ENCODE data around the gene PDSS2.
"Not testable (repeated sequence)": the region's sequence is repeated elsewhere in the genome, so short reads cannot be mapped to it uniquely, and the experiment has no call there.

The PDSS2 gene

DNA sequence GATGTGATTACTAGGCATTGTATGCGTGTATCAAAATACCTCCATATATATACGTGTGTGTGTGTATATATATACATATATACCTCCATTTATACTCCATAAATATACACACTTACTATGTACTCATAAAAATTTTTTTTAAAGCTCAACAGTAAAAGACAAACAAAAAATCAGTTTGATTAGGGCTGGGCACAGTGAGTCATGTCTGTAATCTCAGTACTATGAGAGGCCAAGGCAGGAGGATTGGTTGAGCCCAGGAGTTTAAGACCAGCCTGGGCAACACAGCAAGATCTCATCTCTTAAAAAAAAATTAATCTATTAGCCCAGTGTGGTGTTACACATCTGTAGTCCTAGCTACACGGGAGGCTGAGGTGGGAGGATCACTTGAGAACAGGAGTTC lies 24.6 kb downstream of the PDSS2 start:
- Histone ChIP-seq H3K4me3 (ENCODE audit: low read length) (no peak overlapping the region), H3K36me3 (ENCODE audit: control insufficient read depth, insufficient read depth, low read length) (no peaks in the 10 kb centered on the region), H3K4me1 (ENCODE audit: control insufficient read depth, insufficient read depth, low read length) (no peaks in the 10 kb centered on the region), H3K9me3 (ENCODE audit: control insufficient read depth, low read length) (no peaks in the 10 kb centered on the region), H3K27me3 (ENCODE audit: control insufficient read depth, insufficient read depth, low read length) (no peaks in the 10 kb centered on the region), H3K9ac (ENCODE audit: low read length) (no peak overlapping the region)

DNA sequence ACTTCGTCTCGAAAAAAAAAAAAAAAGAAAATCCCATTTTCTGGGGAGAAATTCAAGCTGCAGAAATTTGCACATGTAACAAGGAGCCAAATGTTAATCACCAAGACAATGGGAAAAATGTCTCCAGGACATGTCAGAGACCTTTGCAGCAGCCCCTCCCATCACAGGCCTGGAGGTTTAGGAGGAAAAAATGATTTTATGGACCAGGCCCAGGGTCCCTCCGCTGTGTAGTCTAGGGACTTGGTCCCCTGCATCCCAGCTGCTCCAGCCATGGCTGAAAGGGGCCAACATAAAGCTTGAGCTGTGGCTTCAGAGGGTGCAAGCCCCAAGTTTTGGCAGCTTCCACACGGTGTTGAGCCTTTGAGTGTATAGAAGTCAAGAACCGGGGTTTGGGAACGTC lies 33.4 kb downstream of the PDSS2 start:
- not testable (repeated sequence) for H3K36me3 ChIP-seq (ENCODE audit: control insufficient read depth, insufficient read depth, low read length); H3K27me3 ChIP-seq (ENCODE audit: control insufficient read depth, insufficient read depth, low read length); H3K9ac ChIP-seq (ENCODE audit: low read length); H3K4me1 ChIP-seq (ENCODE audit: control insufficient read depth, insufficient read depth, low read length); H3K9me3 ChIP-seq (ENCODE audit: control insufficient read depth, low read length); H3K4me3 ChIP-seq (ENCODE audit: low read length)

DNA sequence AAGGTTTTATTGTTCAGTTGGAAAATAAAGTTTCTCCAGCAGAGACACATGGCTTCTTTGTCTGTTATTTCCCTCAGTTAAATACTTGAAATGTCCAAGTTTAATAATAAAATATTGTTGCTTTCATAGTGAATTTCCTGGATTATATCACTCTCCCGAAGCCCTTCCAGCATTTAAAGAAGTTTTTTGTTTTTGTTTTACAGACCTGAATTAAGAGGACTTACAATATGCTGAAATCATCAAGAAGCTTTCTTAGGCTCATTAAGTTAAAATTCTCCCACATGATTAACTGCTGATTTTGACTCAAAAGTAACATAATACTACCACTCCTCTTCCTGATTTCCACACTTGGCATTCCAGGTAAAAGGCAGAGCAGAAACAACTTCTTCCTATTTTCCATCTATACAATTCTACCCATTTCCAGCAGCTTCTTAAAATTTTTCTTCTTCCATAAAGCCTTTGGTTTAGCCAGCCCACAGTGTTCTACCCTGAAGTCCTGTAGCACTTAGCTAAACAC lies 35.8 kb downstream of the PDSS2 start:
- Histone ChIP-seq H3K27me3 (ENCODE audit: control insufficient read depth, insufficient read depth, low read length) (no peaks in the 10 kb centered on the region), H3K36me3 (ENCODE audit: control insufficient read depth, insufficient read depth, low read length) (no peaks in the 10 kb centered on the region), H3K4me3 (ENCODE audit: low read length) (no peak overlapping the region), H3K9ac (ENCODE audit: low read length) (no peak overlapping the region), H3K4me1 (ENCODE audit: control insufficient read depth, insufficient read depth, low read length) (no peaks in the 10 kb centered on the region), H3K9me3 (ENCODE audit: control insufficient read depth, low read length) (no peaks in the 10 kb centered on the region)

DNA sequence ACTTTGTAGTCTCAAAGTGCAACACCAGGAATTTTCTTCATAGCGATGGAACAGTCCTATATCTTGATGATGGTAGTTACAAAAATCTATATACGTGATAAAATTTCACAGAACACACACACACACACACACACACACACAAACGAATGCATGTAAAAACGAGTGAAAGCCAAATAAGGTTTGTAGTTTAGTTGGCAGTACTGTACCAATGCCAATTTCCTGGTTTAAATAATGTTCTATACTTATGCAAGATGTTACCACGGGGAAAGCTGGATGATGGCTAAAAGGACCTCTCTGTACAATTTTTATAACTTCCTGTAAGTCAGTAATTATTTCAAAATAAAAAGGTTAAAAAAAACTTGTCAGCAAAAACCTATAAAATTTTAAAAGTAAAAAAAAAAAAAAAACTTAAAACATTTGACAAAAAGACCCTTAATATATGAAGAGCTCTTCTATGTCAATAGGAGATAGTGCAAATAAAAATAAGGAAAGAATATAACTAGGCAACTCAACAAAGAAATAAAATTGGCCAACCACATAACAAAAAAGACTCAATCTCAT lies 37.6 kb downstream of the PDSS2 start:
- Histone ChIP-seq H3K4me3 (ENCODE audit: low read length) (no peak overlapping the region), H3K9ac (ENCODE audit: low read length) (no peak overlapping the region), H3K27me3 (ENCODE audit: control insufficient read depth, insufficient read depth, low read length) (no peaks in the 10 kb centered on the region), H3K36me3 (ENCODE audit: control insufficient read depth, insufficient read depth, low read length) (no peaks in the 10 kb centered on the region), H3K9me3 (ENCODE audit: control insufficient read depth, low read length) (no peaks in the 10 kb centered on the region), H3K4me1 (ENCODE audit: control insufficient read depth, insufficient read depth, low read length) (peaks cover 4% of the 10 kb centered on the region)

DNA sequence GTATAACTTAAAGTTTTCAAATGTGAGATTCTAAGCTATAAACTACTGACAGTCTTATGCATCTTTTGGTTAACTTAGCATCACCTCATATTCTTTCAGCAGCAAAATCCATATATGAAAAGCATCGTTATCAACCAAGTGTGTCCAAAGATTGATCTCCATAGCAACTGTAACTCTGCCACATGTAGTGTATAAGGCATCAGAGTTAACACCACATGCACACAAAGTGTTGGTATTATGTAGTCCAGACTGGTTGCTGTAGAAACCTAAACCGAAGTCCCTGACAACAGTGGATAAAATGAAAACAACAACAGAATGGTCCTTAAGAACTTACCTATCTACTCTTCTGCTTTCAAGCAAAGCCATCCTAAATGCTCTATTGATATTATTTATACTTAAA lies 39.6 kb downstream of the PDSS2 start:
- H3K36me3 ChIP-seq (ENCODE audit: control insufficient read depth, insufficient read depth, low read length) = no peaks in the 10 kb centered on the region
- H3K9me3 ChIP-seq (ENCODE audit: control insufficient read depth, low read length) = no peaks in the 10 kb centered on the region
- H3K9ac ChIP-seq (ENCODE audit: low read length) = no peak overlapping the region
- H3K27me3 ChIP-seq (ENCODE audit: control insufficient read depth, insufficient read depth, low read length) = no peaks in the 10 kb centered on the region
- H3K4me1 ChIP-seq (ENCODE audit: control insufficient read depth, insufficient read depth, low read length) = peaks cover 14% of the 10 kb centered on the region
- H3K4me3 ChIP-seq (ENCODE audit: low read length) = no peak overlapping the region

DNA sequence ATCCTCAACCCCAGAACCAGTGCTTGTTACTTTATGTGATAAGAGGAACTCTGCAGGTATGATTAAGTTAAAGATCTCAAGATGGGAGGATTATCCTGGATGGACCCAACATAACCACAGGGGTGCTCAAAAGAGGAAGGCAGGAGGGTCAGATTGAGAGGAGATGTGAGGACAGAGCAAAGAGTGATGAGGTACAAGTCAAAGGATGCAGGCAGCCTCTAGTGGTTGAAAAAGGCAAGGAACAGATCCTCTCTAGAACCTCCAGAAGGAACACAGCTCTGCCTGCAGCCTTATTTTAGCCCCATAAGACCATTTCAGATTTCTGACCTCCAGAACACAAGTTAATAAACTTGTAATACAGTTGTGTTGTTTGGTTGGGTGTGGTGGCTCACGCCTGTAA lies 41.2 kb downstream of the PDSS2 start:
- Histone ChIP-seq H3K4me1 (ENCODE audit: control insufficient read depth, insufficient read depth, low read length) (peaks cover 22% of the 10 kb centered on the region), H3K27me3 (ENCODE audit: control insufficient read depth, insufficient read depth, low read length) (no peaks in the 10 kb centered on the region), H3K36me3 (ENCODE audit: control insufficient read depth, insufficient read depth, low read length) (no peaks in the 10 kb centered on the region)

DNA sequence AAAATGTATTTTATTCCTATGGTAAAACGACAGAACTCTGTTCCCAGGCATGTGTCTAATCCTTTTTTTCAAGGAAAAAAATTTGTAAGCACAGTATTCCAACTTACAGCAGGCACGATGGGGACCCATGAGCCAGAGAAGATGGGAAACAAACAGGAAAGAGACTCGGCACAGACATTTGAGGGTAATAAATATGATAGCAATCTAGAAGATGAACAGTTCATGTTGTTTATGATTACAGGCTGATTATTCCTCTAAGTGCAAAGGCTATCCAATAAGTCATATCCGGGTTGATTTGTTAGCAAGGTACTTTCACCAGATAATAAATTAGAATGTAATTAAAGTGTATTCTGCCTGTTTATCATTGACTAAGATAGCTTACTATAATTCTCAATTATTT lies 43.2 kb downstream of the PDSS2 start:
- no peak overlapping the region for H3K4me3 ChIP-seq (ENCODE audit: low read length)
- no peaks in the 10 kb centered on the region for H3K36me3 ChIP-seq (ENCODE audit: control insufficient read depth, insufficient read depth, low read length)
- H3K27me3 ChIP-seq (ENCODE audit: control insufficient read depth, insufficient read depth, low read length) = no peaks in the 10 kb centered on the region
- no peak overlapping the region for H3K9ac ChIP-seq (ENCODE audit: low read length)
- no peaks in the 10 kb centered on the region for H3K9me3 ChIP-seq (ENCODE audit: control insufficient read depth, low read length)
- peaks cover 22% of the 10 kb centered on the region for H3K4me1 ChIP-seq (ENCODE audit: control insufficient read depth, insufficient read depth, low read length)

More for the DNA sequence above, 41.2 kb downstream of the PDSS2 start:
- Histone ChIP-seq H3K4me3 (ENCODE audit: low read length) (no peak overlapping the region), H3K9me3 (ENCODE audit: control insufficient read depth, low read length) (no peaks in the 10 kb centered on the region), H3K9ac (ENCODE audit: low read length) (no peak overlapping the region)

DNA sequence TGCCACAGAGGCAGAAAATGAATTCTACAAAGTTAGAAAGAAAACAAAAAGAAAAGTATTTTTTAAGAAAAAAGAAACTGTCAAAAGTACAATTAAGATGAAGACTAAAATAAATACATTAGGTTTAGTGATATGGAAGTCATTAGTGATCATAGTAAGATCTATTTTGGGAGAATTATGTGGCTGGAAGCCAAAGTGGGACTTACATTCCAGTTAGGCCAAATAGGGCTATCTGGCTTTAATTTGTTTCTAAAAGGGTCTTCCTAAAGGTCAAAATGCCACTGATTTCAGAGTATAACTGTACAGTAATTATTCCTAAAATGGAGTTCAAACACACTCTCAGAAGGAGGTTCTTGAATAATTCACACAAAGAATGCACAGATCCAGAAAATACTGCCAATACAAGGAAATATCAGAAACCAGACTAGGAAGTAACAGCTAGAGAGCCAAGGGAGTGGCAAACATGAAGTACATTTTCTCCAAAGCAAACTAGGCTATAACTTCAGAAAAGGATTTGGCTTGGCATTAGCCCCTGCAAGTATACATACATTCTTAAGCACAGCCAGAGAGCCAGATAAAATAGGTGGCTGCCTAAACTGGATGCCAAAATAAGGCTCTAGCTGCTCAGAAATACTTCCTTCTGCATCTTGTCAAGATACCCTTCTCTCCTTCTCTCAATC lies 45.3 kb downstream of the PDSS2 start:
- H3K36me3 ChIP-seq (ENCODE audit: control insufficient read depth, insufficient read depth, low read length) = no peaks in the 10 kb centered on the region

DNA sequence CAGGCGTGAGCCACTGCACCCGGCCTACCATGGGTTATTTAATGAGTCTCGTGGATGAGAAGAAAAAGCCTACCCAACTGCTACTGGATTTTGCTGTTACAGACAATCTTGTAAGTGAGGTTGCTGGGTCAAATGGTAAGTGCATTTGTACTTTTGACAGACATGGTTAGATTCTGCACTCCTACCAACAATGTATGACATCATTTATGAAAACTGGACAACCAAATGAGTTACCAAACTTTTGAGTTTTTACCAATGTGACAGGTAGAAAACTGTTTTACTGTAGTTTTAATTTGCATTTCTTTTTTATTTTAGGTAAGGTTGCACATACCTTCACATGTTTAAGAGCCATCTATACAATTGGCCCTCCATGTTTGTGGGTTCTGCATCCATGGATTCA lies 48.2 kb downstream of the PDSS2 start:
- peaks cover 12% of the 10 kb centered on the region for H3K4me1 ChIP-seq (ENCODE audit: control insufficient read depth, insufficient read depth, low read length)
- no peaks in the 10 kb centered on the region for H3K36me3 ChIP-seq (ENCODE audit: control insufficient read depth, insufficient read depth, low read length)
- H3K9ac ChIP-seq (ENCODE audit: low read length) = no peak overlapping the region
- H3K27me3 ChIP-seq (ENCODE audit: control insufficient read depth, insufficient read depth, low read length) = no peaks in the 10 kb centered on the region
- H3K4me3 ChIP-seq (ENCODE audit: low read length) = no peak overlapping the region
- H3K9me3 ChIP-seq (ENCODE audit: control insufficient read depth, low read length) = no peaks in the 10 kb centered on the region

More for the DNA sequence above, 45.3 kb downstream of the PDSS2 start:
- Histone ChIP-seq H3K4me1 (ENCODE audit: control insufficient read depth, insufficient read depth, low read length) (peaks cover 22% of the 10 kb centered on the region), H3K4me3 (ENCODE audit: low read length) (no peak overlapping the region), H3K9ac (ENCODE audit: low read length) (no peak overlapping the region), H3K27me3 (ENCODE audit: control insufficient read depth, insufficient read depth, low read length) (no peaks in the 10 kb centered on the region), H3K9me3 (ENCODE audit: control insufficient read depth, low read length) (no peaks in the 10 kb centered on the region)

DNA sequence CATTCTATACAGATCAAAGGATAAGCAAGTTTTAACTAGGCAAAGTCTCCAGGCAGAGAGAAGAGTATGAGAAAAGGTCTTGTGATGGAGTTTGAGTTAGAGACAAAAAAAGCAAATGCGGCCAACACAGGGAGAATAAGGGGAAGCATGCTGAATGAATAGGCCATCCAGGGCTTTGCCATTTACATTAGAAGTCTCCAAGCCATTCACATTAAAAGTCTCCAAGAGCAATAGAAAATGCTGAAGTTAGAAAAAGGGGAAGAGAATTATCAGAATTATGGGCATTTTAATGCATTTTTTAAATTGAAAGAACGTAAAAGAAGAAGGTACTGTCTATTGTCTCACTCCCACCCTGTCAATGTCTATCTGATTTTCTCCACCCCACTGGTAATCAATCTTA lies 49.4 kb downstream of the PDSS2 start:
- Histone ChIP-seq H3K4me1 (ENCODE audit: control insufficient read depth, insufficient read depth, low read length) (peaks cover 9% of the 10 kb centered on the region), H3K4me3 (ENCODE audit: low read length) (no peak overlapping the region)

DNA sequence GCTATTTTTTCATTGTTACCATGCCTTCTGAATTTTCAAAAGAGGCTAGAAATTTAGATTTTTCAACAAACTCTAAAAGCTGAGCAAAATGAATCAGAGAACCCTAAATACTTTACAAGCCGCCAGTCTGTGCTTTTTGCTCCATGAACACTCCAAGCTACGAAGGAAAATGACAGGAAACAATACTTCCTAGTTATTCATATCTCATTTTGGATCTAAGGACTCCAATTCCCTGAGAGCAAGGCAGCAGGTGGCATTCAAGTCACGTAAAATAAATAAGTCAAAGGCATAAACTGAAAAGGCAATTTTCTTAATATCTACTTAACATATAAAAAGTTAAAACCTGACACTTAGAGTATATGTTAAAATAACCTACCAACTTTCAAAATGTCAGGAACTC lies 50.6 kb downstream of the PDSS2 start:
- Histone ChIP-seq H3K4me1 (ENCODE audit: control insufficient read depth, insufficient read depth, low read length) (no peaks in the 10 kb centered on the region), H3K4me3 (ENCODE audit: low read length) (no peak overlapping the region), H3K27me3 (ENCODE audit: control insufficient read depth, insufficient read depth, low read length) (no peaks in the 10 kb centered on the region), H3K36me3 (ENCODE audit: control insufficient read depth, insufficient read depth, low read length) (no peaks in the 10 kb centered on the region), H3K9ac (ENCODE audit: low read length) (no peak overlapping the region), H3K9me3 (ENCODE audit: control insufficient read depth, low read length) (no peaks in the 10 kb centered on the region)

More for the DNA sequence above, 49.4 kb downstream of the PDSS2 start:
- H3K9me3 ChIP-seq (ENCODE audit: control insufficient read depth, low read length) = no peaks in the 10 kb centered on the region
- no peak overlapping the region for H3K9ac ChIP-seq (ENCODE audit: low read length)
- H3K27me3 ChIP-seq (ENCODE audit: control insufficient read depth, insufficient read depth, low read length) = no peaks in the 10 kb centered on the region
- H3K36me3 ChIP-seq (ENCODE audit: control insufficient read depth, insufficient read depth, low read length) = no peaks in the 10 kb centered on the region

DNA sequence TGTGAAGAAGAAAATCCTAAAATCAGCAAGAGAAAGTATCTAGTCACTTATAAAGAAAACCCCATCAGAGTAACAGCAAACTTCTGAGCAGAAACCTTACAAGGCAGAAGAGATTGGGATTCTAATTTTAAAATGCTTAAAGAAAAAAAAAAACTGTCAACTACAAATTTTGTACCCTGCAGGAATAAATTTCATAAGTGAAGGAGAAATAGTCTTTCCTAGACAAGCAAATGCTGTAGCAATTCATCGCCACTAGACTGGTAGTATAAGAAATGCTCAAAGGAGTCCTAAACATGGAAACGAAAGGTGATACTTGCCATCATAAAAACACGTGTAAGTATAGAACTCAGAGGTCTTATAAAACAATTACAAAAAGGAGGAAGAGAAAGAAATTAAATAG lies 54.4 kb downstream of the PDSS2 start:
- Histone ChIP-seq H3K9me3 (ENCODE audit: control insufficient read depth, low read length) (no peaks in the 10 kb centered on the region), H3K27me3 (ENCODE audit: control insufficient read depth, insufficient read depth, low read length) (no peaks in the 10 kb centered on the region), H3K4me1 (ENCODE audit: control insufficient read depth, insufficient read depth, low read length) (no peaks in the 10 kb centered on the region)

More for the DNA sequence above, 54.4 kb downstream of the PDSS2 start:
- H3K9ac ChIP-seq (ENCODE audit: low read length) = no peak overlapping the region
- H3K4me3 ChIP-seq (ENCODE audit: low read length) = no peak overlapping the region
- H3K36me3 ChIP-seq (ENCODE audit: control insufficient read depth, insufficient read depth, low read length) = no peaks in the 10 kb centered on the region
